Stimulated activated CD4-positive, alpha-beta T cell treated with anti-CD3 and anti-CD28 coated beads, Interleukin-1b, Interleukin-23, amount 100 ng/mL, for 48 hours (primary cell): ENCODE data around the gene SP140.
"Not testable (repeated sequence)": the region's sequence is repeated elsewhere in the genome, so short reads cannot be mapped to it uniquely, and the experiment has no call there.

Experiments used
- DNase-seq: peaks from one replicate; pipeline ENCODE4 v3.0.0-alpha.2; 2020

SP140 gene

DNA sequence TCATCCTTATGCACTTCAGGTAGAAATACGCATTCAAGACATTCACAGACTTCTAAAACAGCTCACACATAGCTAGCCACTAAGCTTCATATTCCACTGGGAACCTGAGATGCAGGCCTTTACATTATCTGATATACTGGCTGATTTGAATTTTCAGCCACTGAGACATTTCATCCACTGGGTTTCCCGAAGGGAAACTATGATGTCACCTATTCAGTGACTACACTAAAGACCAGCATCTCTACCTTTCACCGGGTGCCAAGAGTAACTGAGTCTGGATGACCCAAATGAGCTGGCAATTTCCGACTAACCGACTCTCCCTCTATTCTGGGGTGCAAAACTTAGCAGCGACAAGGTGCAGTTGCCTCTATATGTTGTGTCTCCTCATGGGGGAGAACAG, 69.7 kb downstream of the SP140 start:
- no peak for DNase-seq

DNA sequence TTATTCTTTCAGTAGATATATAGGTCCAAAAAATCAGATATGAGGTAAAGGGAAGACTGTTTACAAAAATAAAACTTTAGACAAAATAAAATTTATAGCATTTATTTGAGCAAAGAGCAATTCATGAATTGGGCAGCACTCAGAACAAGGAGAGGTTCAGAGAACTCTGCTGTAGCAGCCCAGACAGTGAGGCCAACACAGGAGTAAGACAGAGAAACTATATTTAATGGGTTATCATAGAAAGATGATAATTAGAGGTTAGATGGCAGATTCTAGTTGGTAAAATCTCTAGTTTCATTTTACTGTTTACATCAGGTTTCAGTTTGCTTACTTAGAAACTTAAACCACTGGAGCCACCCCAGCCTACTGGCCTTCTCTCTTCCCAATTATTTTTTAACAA, 71.4 kb downstream of the SP140 start:
- DNase-seq = no peak

DNA sequence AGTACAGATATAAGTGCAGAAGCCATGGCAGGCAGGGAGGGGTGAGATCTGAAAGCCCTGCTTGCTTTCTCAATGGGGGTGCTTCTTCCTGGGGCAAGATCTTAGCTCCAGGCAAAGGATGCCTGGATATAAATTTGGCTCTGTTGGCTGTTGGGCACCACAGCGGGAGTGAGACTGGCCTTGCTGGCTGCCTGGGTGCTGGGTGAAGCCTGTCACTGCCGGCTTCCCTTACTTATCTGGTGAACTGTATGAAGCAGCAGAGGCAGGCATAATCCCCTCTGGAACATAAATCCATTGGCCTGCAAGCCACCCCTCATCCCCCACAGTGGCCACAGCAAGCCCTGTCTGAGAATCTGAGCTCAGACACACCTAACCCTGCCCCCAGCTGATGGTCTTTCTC, 74.1 kb downstream of the SP140 start:
- no peak for DNase-seq

GRCh38 chr2:230305416-230306275, 80.1 kb downstream of the SP140 start:
- DNase-seq = no peak

DNA sequence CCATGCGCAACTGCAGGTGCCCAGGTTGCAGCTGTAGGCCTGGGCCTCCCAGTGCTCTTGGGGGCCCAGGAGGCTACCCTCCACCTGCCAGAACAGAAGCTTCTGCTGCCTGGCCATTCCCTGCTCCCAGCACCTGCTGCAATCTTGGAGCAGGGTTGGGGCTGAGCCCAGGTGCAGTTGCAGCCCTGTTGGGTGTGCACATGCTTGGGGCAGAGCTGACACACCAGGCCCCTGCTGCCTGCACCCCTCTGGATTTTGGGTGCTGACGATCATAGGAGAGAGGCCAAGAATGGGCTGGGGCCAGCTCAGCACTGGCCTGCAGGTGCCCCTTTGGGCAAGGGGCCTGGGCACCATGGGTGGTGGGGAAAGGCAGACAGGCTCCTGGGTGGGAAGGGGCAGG, 80.9 kb downstream of the SP140 start:
- DNase-seq = no peak

- no peak for DNase-seq
Observed at GRCh38 chr2:230307485-230307884, 81.9 kb downstream of the SP140 start.

GRCh38 chr2:230308402-230309000, 83.0 kb downstream of the SP140 start:
- DNase-seq = no peak

DNA sequence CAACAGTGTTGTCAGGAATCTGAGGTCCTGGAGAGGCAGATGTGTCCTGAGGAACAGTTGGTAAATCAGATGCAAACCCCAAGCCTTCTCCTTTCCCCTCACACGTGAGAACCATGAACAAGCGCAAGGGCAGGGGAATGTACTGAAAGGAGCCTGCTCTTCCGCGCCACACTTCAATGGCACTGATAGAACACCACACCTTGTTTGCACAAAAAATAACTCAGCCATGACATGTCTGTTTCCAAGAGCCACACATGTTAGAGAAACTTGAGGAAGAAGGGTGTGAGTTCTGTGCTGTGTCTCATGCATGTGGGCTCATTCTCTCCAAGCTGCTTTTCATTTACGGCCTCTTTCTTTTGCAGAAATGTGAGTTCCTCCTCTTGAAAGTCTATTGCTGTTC, 85.3 kb downstream of the SP140 start:
- not testable (repeated sequence) for DNase-seq

GRCh38 chr2:230311634-230312033, 86.1 kb downstream of the SP140 start:
- DNase-seq = not testable (repeated sequence)

GRCh38 chr2:230312638-230313037, 87.1 kb downstream of the SP140 start:
- DNase-seq = no peak

GRCh38 chr2:230317366-230317765, 91.8 kb downstream of the SP140 start:
- DNase-seq = no peak

- no peak for DNase-seq
Observed at GRCh38 chr2:230318190-230319121, 92.9 kb downstream of the SP140 start.

DNA sequence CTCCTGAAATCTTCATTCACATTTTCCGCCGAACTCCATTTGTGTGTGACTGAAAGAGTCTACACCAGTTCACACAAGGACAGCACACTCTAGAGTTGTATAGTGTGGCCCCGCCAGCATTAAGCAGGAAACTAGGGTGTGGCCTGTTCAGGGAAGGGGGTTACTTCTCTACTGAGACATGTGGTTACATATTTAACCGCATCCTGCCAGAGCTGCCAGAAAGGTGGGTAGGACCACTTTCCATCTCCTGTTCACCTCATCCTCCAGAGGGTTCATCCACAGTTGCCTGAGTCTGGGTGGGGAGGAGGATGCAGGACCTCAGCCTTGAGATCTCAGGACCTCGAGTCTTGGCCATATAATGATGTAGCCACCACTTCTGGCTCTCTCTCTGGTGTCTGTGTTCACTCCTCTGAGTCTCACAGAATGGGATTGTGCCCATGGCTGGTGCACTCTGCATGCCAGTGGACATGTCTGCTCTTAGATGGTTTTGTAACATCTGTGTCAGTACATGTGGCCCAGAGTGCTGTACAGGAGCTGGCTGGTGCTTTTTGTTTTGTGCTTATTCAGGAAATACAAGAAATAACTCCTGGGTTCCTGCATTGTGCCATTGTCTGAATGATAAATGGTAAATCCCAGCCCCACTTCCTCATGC, 93.8 kb downstream of the SP140 start:
- peak; percentile 76 for DNase-seq

DNA sequence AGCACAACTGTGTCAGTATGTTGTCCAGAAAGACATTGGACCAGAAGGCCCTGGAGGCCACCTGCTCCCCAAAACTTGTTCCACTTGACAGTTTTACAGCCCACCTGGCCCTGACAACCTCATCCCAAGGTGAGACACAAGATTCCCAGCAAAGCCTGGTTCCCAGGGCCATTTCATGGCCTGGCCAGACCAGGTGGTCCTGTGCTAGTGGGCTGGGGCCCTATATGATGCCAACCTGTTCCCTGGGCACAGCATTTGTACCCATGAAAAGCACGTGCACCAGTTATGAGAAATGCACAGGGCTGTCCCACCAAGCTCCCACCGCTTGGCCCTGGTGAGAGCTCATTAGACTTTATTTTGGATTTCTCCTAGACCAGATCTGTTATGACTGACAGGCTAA, 95.5 kb downstream of the SP140 start:
- DNase-seq = no peak

DNA sequence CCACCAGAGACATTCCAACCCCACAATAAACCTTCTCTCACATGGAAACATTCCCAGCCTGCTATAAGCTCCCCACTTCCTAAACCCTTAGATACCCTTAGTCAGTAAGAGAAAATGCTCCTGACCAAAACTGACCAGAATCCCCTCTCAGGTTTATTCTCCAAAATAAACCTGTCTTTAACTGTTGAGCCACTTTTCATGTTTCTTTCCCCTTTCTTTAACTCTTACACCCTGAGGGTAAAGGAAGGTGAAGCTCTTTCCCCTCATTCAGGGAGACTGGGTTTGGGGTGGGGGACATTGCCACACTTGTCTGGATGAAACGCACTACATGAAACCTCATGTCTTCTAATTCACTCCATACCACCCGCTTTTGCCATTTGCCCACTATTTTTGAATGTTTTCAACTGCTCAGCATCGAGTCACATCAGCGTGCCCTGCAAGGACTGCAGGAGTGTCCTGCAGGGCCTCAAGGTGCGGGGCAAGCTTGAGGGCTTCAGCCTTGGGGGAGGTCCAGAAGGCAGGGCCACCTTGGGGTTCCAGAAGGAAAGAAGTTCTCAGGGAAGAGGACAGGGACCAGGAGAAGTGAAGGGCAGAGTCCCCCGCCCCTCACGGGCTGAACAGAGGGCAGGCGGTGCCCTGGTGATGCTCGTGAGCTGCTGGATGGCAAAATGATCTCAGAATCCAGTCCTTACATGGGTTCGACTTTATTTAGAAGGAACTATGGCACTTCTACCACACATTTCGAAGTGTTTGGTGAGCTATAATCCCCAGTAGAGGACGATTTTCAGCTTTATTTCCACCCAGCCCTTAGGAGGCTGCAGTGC, 97.2 kb downstream of the SP140 start:
- no peak for DNase-seq

- no peak for DNase-seq
Observed at GRCh38 chr2:230323385-230324106, 98.0 kb downstream of the SP140 start.

DNA sequence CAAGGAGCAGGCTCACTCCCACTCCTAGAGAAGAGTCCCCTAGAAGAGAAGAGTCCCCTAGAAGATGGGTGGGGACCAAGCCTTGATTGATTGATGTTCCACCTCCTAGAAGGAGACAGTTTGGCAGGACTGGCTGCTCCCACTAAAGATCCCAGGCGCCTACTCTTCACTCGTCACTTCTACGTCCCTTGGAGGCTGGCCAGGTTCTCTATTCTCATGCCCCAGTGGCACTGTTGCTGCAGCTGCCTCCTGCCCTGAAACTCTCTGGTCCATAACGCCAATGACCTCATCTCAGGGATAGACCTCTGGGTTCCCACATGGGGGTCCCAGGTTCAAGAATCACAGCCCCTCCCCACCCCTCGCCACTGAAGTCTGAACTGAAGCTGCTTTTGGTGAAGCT, 99.0 kb downstream of the SP140 start:
- no peak for DNase-seq

DNA sequence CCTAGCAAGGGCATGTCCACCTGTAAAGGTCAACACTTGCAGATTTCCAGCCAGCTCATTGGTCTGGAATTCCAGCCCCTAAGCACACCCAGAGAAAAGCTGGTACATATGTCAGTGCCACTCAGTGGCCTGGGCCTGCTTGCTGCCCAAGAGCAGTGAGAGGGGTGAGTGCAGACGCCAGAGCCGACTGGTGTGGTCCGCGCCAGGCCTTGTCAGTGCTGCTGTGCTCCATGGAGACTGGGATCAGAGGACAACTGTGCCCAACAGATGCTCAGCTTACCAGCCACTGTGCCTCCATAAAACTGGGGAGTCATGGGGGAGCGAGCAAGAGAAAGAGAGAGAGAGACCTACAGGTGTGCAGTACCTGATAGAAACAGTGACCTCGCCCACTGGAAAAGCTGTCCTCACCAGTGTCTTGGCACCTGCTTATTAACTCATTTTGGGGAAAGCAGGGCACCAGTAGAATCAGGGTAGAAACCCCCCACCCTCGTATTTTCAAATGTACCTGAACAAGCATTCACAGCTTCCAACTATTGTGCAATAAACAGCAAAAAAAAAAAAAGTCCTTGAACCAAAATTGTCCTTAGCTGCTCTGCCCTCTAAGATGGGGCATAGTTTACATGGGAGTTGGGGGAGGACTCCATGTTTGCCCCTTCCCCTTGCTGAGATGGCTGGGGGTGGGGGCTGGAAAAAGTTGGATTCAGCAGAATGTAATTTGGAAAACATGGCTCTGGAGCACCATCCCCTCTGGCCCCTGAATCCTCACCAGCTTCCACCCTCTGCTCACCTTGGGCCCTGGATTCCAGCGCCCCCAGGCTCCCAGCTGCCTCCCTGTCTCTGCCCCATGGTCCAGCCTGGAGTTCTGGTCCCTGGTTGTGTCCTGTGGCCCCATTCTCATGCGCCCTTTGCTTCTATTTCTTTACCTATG, 100.0 kb downstream of the SP140 start:
- DNase-seq = no peak

- peak; percentile 81 for DNase-seq
Observed at GRCh38 chr2:230326453-230327417, 101.2 kb downstream of the SP140 start, which contains the start of gene SP140L. TSS of gene SP140L (plus strand) at chr2:230327193. CDS start at chr2:230327270, 77 bp downstream.
